NCI-H1092 (cell line): Measurements from ENCODE around the gene KCNJ11.
"Not testable (repeated sequence)": the region's sequence is repeated elsewhere in the genome, so short reads cannot be mapped to it uniquely, and the experiment has no call there.

ENCODE experiments used
- DNase-seq: peaks from one replicate; lab custom pipeline; 2025; lab: John Stamatoyannopoulos, UW

KCNJ11 gene

GRCh38 chr11:17388609-17389210 is at the start of gene KCNJ11:
KCNJ11 (minus strand) TSS chr11:17388659; CDS start chr11:17388091, 568 bp downstream.
- peak; percentile 36 for DNase-seq

GRCh38 chr11:17437366-17437765 is 48.9 kb upstream of the KCNJ11 start:
- DNase-seq, result no peak

GRCh38 chr11:17434108-17434507 is 45.6 kb upstream of the KCNJ11 start:
- no peak for DNase-seq

- no peak for DNase-seq
These were observed 43.5 kb upstream of the KCNJ11 start for GRCh38 chr11:17432002-17432401.

- no peak for DNase-seq
These were observed 42.7 kb upstream of the KCNJ11 start for GRCh38 chr11:17431139-17431538.

- DNase-seq, result no peak
These were observed 42.2 kb upstream of the KCNJ11 start for GRCh38 chr11:17430616-17431015.

GRCh38 chr11:17428925-17429324 is 40.5 kb upstream of the KCNJ11 start:
- DNase-seq, result no peak

- no peak for DNase-seq
These were observed 39.8 kb upstream of the KCNJ11 start for GRCh38 chr11:17428261-17428660.

GRCh38 chr11:17426233-17426632 is 37.8 kb upstream of the KCNJ11 start:
- DNase-seq, result not testable (repeated sequence)

- no peak for DNase-seq
These were observed 35.3 kb upstream of the KCNJ11 start for GRCh38 chr11:17423533-17424310.

GRCh38 chr11:17421781-17422180 is 33.3 kb upstream of the KCNJ11 start:
- no peak for DNase-seq

GRCh38 chr11:17418444-17419081 is 30.1 kb upstream of the KCNJ11 start:
- DNase-seq, result no peak

- no peak for DNase-seq
These were observed 28.0 kb upstream of the KCNJ11 start for GRCh38 chr11:17416492-17416891.

- no peak for DNase-seq
These were observed 27.2 kb upstream of the KCNJ11 start for GRCh38 chr11:17415523-17416104.

GRCh38 chr11:17414992-17415391 is 26.5 kb upstream of the KCNJ11 start:
- DNase-seq, result no peak

GRCh38 chr11:17414317-17414737 is 25.9 kb upstream of the KCNJ11 start:
- peak; percentile 84 for DNase-seq

GRCh38 chr11:17413414-17414316 is 25.2 kb upstream of the KCNJ11 start:
- DNase-seq, result peak; percentile 96

- DNase-seq, result peak; percentile 32
These were observed 24.2 kb upstream of the KCNJ11 start for GRCh38 chr11:17412488-17413180.

- no peak for DNase-seq
These were observed 23.0 kb upstream of the KCNJ11 start for GRCh38 chr11:17411418-17411817.

- no peak for DNase-seq
These were observed 22.3 kb upstream of the KCNJ11 start for GRCh38 chr11:17410606-17411379.
